HEK293 (cell line): ENCODE results near the gene ARFGAP1.
A peak's percentile ranks its signal among the peaks of the same experiment; 100 is the strongest.
"Not testable (repeated sequence)": the region's sequence is repeated elsewhere in the genome, so short reads cannot be mapped to it uniquely, and the experiment has no call there.

Source experiments
- CTCF ChIA-PET: fragments of 350-600 bp; formaldehyde crosslinking; extraction: SDS; loops from one replicate; lab custom pipeline; 2021; ENCODE audit warnings: antibody characterized with exemption; lab: Yijun Ruan, JAX
- POLR2A ChIA-PET: fragments of 300-600 bp; formaldehyde crosslinking; extraction: SDS; loops from one replicate; lab custom pipeline; 2020; ENCODE audit warnings: antibody characterized with exemption, inconsistent platforms; lab: Yijun Ruan, JAX
- H3K27ac ChIP-seq: fragments of 200-500 bp; sonication (Bioruptor generic); 2 replicates; pipeline ENCODE4 v1.5.1; 2014; ENCODE audit warnings: low read depth, low read length, control low read depth, inconsistent platforms; ENCODE audit errors: extremely low read depth
- H3K36me3 ChIP-seq, 2 experiments: fragments of 200-500 bp in 1 of 2; sonication (Bioruptor generic) in 1 of 2; 1 replicate in 1 of 2; 2 replicates in 1 of 2; pipeline ENCODE4 v1.5.1; 2014 to 2017; ENCODE audit warnings: inconsistent platforms in 2 of 2, low read length in 2 of 2; ENCODE audit not compliant: control insufficient read depth in 2 of 2, insufficient read depth in 1 of 2
- H3K4me1 ChIP-seq: fragments of 200-500 bp; sonication (Bioruptor generic); 2 replicates; pipeline ENCODE4 v1.5.1; 2014; ENCODE audit warnings: mild to moderate bottlenecking, low read length, inconsistent platforms; ENCODE audit not compliant: control insufficient read depth, insufficient read depth
- H3K4me3 ChIP-seq: 2 replicates; pipeline ENCODE4 v1.5.1; 2011; ENCODE audit warnings: low read depth, mild to moderate bottlenecking, control low read depth, low read length, moderate library complexity
- H3K9me3 ChIP-seq: fragments of 200-500 bp; sonication (Bioruptor generic); 2 replicates; pipeline ENCODE4 v1.5.1; 2014; ENCODE audit warnings: low read depth, low read length, inconsistent platforms; ENCODE audit not compliant: control insufficient read depth, insufficient read depth
- HOXC10 ChIP-seq: sonication (generic); formaldehyde crosslinking; IDR thresholded peaks from 2 replicates; pipeline ENCODE4 v1.8.1; 2023; ENCODE audit warnings: mild to moderate bottlenecking, missing genetic modification reagents
- PRDM1 ChIP-seq: fragments of 450-650 bp; formaldehyde crosslinking; IDR thresholded peaks from 2 replicates; pipeline ENCODE4; 2016; ENCODE audit warnings: missing biosample characterization, missing genetic modification characterization
- YY2 ChIP-seq: fragments of 450-650 bp; formaldehyde crosslinking; IDR thresholded peaks from 2 replicates; pipeline ENCODE4 v1.5.1; 2016; ENCODE audit warnings: missing biosample characterization, missing genetic modification characterization
- ZBTB20 ChIP-seq: fragments of 450-650 bp; formaldehyde crosslinking; IDR thresholded peaks from 2 replicates; pipeline ENCODE4 v1.5.1; 2016; ENCODE audit warnings: missing biosample characterization, missing genetic modification characterization
- ZBTB21 ChIP-seq: fragments of 450-650 bp; formaldehyde crosslinking; IDR thresholded peaks from 2 replicates; pipeline ENCODE4 v1.5.1; 2017; ENCODE audit warnings: missing biosample characterization, missing genetic modification characterization
- ZBTB8A ChIP-seq: fragments of 450-650 bp; formaldehyde crosslinking; IDR thresholded peaks from 2 replicates; pipeline ENCODE4 v1.5.1; 2016; ENCODE audit warnings: missing biosample characterization, missing genetic modification characterization
- ZFP41 ChIP-seq: fragments of 450-650 bp; formaldehyde crosslinking; IDR thresholded peaks from 2 replicates; pipeline ENCODE4 v1.5.1; 2016; ENCODE audit warnings: missing biosample characterization, missing genetic modification characterization, borderline replicate concordance
- ZNF138 ChIP-seq: fragments of 450-650 bp; formaldehyde crosslinking; IDR thresholded peaks from 2 replicates; pipeline ENCODE4 v1.5.1; 2016; ENCODE audit warnings: missing biosample characterization, missing genetic modification characterization, borderline replicate concordance
- ZNF146 ChIP-seq: fragments of 450-650 bp; formaldehyde crosslinking; IDR thresholded peaks from 2 replicates; pipeline ENCODE4 v1.5.1; 2016; ENCODE audit warnings: missing biosample characterization, missing genetic modification characterization
- ZNF223 ChIP-seq: fragments of 450-650 bp; formaldehyde crosslinking; IDR thresholded peaks from 2 replicates; pipeline ENCODE4 v1.5.1; 2016; ENCODE audit warnings: missing biosample characterization, missing genetic modification characterization
- ZNF426 ChIP-seq: fragments of 450-650 bp; formaldehyde crosslinking; IDR thresholded peaks from 2 replicates; pipeline ENCODE4 v1.5.1; 2017; ENCODE audit warnings: missing biosample characterization, missing genetic modification characterization, mild to moderate bottlenecking, inconsistent platforms, moderate library complexity
- ZNF664 ChIP-seq: fragments of 450-650 bp; formaldehyde crosslinking; IDR thresholded peaks from 2 replicates; pipeline ENCODE4 v1.5.1; 2016; ENCODE audit warnings: missing biosample characterization, missing genetic modification characterization
- ZNF76 ChIP-seq: fragments of 450-650 bp; formaldehyde crosslinking; IDR thresholded peaks from 2 replicates; pipeline ENCODE4; 2016; ENCODE audit warnings: low read depth, missing biosample characterization, missing genetic modification characterization, borderline replicate concordance
- ZNF776 ChIP-seq: fragments of 450-650 bp; formaldehyde crosslinking; IDR thresholded peaks from 2 replicates; pipeline ENCODE4 v1.5.0; 2017; ENCODE audit warnings: missing biosample characterization, missing genetic modification characterization, borderline replicate concordance
- TF ChIP-seq, protein P1 (sequence below): fragments of 450-650 bp; formaldehyde crosslinking; IDR thresholded peaks from 2 replicates; pipeline ENCODE4 v1.5.1; 2016; ENCODE audit warnings: missing biosample characterization, missing genetic modification characterization
- TF ChIP-seq, protein P2 (sequence below): fragments of 450-650 bp; formaldehyde crosslinking; IDR thresholded peaks from 2 replicates; pipeline ENCODE4 v1.5.1; 2016; ENCODE audit warnings: missing biosample characterization, missing genetic modification characterization, borderline replicate concordance
- TF ChIP-seq, protein P3 (sequence below): fragments of 450-650 bp; formaldehyde crosslinking; IDR thresholded peaks from 2 replicates; pipeline ENCODE4 v1.5.1; 2017; ENCODE audit warnings: missing biosample characterization, missing genetic modification characterization
- TF ChIP-seq, protein P4 (sequence below): fragments of 450-650 bp; formaldehyde crosslinking; IDR thresholded peaks from 2 replicates; pipeline ENCODE4 v1.5.1; 2016; ENCODE audit warnings: missing biosample characterization, missing genetic modification characterization

ARFGAP1 gene

DNA sequence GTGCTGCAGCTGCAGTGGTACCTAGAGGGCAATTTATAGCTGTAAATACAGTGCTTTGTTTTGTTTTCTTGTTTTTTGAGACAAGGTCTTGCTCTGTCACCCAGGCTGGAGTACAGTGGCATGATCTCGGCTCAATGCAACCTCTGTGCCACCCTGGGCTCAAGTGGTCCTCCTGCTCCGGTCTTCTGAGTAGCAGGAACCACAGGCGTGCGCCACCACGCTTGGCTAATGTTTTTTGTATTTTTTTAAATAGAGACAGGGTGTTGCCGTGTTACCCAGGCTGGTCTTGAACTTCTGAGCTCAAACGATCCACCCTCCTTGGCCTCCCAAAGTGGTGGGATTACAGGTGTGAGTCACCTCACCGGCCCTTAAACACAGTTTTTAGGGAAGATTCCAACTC is 61.7 kb downstream of the ARFGAP1 start:
- TF ChIP-seq ZNF426 (tag by site-specific recombination) (no peak), ZNF146 (no peak), ZFP41 (tag by site-specific recombination) (no peak), HOXC10 (CRISPR knock-in tag) (no peak), ZNF776 (tag by site-specific recombination) (no peak), ZNF76 (tag by site-specific recombination) (no peak), ZBTB21 (no peak)
- TF ChIP-seq, protein P1, sequence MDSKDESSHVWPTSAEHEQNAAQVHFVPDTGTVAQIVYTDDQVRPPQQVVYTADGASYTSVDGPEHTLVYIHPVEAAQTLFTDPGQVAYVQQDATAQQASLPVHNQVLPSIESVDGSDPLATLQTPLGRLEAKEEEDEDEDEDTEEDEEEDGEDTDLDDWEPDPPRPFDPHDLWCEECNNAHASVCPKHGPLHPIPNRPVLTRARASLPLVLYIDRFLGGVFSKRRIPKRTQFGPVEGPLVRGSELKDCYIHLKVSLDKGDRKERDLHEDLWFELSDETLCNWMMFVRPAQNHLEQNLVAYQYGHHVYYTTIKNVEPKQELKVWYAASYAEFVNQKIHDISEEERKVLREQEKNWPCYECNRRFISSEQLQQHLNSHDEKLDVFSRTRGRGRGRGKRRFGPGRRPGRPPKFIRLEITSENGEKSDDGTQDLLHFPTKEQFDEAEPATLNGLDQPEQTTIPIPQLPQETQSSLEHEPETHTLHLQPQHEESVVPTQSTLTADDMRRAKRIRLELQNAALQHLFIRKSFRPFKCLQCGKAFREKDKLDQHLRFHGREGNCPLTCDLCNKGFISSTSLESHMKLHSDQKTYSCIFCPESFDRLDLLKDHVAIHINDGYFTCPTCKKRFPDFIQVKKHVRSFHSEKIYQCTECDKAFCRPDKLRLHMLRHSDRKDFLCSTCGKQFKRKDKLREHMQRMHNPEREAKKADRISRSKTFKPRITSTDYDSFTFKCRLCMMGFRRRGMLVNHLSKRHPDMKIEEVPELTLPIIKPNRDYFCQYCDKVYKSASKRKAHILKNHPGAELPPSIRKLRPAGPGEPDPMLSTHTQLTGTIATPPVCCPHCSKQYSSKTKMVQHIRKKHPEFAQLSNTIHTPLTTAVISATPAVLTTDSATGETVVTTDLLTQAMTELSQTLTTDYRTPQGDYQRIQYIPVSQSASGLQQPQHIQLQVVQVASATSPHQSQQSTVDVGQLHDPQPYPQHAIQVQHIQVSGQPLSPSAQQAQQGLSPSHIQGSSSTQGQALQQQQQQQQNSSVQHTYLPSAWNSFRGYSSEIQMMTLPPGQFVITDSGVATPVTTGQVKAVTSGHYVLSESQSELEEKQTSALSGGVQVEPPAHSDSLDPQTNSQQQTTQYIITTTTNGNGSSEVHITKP: no peak
- TF ChIP-seq, all 188 proteins: peak for 0
- no peaks in the 10 kb centered on the region for H3K36me3 ChIP-seq
- H3K27ac ChIP-seq: no peak overlapping the region
- ChIA-PET POLR2A (no interaction called here), CTCF (interaction anchor here (1.9 kb wide), 1 partner anchor 25 kb away, joined by 6 read pairs; no protein-coding TSS in a partner anchor)
- H3K9me3 ChIP-seq: no peaks in the 10 kb centered on the region
- H3K4me3 ChIP-seq: no peak overlapping the region
- H3K4me1 ChIP-seq: no peaks in the 10 kb centered on the region

DNA sequence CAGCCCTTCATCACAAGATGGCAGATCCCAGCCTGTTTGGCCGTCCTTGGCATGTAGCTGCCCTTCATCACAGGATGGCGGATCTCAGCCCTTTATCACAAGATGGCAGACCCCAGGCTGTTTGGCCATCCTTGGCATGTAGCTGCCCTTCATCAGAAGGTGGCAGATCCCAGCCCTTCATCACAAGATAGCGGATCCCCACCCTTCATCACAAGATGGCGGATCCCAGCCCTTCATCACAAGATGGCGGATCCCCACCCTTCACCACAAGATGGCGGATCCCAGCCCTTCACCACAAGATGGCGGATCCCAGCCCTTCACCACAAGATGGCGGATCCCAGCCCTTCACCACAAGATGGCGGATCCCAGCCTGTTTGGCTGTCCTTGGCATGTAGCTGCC is 62.4 kb downstream of the ARFGAP1 start:
- CTCF ChIA-PET, POLR2A ChIA-PET: not testable (repeated sequence)

DNA sequence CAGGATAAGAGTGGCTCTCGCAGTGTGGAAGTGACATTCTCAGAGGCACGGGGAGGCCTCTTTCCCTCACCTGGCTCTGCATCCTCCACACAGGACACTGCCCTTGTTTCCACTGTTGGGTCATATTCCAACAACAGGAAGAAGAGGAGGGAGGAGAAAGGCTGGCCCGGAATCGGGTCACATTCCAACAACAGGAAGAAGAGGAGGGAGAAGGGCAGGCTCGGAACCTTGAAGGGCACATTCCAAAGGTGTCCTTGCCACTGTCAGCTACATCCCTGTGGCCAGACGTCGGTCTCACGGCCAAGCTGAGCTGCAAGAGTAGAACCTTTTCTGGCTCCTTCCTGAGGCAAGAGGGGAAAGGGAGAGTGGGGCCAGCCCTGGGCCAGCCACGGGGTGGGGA is 63.1 kb downstream of the ARFGAP1 start:
- CTCF ChIA-PET: no interaction called here
- POLR2A ChIA-PET: no interaction called here
- no peaks in the 10 kb centered on the region for H3K4me1 ChIP-seq
- TF ChIP-seq ZBTB8A (tag by site-specific recombination): no peak
- no peak for TF ChIP-seq PRDM1 (tag by site-specific recombination)
- TF ChIP-seq ZBTB20 (tag by site-specific recombination): no peak
- TF ChIP-seq ZNF223 (tag by site-specific recombination): no peak
- TF ChIP-seq, protein P2, sequence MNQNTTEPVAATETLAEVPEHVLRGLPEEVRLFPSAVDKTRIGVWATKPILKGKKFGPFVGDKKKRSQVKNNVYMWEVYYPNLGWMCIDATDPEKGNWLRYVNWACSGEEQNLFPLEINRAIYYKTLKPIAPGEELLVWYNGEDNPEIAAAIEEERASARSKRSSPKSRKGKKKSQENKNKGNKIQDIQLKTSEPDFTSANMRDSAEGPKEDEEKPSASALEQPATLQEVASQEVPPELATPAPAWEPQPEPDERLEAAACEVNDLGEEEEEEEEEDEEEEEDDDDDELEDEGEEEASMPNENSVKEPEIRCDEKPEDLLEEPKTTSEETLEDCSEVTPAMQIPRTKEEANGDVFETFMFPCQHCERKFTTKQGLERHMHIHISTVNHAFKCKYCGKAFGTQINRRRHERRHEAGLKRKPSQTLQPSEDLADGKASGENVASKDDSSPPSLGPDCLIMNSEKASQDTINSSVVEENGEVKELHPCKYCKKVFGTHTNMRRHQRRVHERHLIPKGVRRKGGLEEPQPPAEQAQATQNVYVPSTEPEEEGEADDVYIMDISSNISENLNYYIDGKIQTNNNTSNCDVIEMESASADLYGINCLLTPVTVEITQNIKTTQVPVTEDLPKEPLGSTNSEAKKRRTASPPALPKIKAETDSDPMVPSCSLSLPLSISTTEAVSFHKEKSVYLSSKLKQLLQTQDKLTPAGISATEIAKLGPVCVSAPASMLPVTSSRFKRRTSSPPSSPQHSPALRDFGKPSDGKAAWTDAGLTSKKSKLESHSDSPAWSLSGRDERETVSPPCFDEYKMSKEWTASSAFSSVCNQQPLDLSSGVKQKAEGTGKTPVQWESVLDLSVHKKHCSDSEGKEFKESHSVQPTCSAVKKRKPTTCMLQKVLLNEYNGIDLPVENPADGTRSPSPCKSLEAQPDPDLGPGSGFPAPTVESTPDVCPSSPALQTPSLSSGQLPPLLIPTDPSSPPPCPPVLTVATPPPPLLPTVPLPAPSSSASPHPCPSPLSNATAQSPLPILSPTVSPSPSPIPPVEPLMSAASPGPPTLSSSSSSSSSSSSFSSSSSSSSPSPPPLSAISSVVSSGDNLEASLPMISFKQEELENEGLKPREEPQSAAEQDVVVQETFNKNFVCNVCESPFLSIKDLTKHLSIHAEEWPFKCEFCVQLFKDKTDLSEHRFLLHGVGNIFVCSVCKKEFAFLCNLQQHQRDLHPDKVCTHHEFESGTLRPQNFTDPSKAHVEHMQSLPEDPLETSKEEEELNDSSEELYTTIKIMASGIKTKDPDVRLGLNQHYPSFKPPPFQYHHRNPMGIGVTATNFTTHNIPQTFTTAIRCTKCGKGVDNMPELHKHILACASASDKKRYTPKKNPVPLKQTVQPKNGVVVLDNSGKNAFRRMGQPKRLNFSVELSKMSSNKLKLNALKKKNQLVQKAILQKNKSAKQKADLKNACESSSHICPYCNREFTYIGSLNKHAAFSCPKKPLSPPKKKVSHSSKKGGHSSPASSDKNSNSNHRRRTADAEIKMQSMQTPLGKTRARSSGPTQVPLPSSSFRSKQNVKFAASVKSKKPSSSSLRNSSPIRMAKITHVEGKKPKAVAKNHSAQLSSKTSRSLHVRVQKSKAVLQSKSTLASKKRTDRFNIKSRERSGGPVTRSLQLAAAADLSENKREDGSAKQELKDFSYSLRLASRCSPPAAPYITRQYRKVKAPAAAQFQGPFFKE (tag by site-specific recombination): no peak
- TF ChIP-seq, protein P3, sequence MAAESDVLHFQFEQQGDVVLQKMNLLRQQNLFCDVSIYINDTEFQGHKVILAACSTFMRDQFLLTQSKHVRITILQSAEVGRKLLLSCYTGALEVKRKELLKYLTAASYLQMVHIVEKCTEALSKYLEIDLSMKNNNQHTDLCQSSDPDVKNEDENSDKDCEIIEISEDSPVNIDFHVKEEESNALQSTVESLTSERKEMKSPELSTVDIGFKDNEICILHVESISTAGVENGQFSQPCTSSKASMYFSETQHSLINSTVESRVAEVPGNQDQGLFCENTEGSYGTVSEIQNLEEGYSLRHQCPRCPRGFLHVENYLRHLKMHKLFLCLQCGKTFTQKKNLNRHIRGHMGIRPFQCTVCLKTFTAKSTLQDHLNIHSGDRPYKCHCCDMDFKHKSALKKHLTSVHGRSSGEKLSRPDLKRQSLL (tag by site-specific recombination): no peak
- TF ChIP-seq ZNF664 (tag by site-specific recombination): no peak
- TF ChIP-seq, protein P4, sequence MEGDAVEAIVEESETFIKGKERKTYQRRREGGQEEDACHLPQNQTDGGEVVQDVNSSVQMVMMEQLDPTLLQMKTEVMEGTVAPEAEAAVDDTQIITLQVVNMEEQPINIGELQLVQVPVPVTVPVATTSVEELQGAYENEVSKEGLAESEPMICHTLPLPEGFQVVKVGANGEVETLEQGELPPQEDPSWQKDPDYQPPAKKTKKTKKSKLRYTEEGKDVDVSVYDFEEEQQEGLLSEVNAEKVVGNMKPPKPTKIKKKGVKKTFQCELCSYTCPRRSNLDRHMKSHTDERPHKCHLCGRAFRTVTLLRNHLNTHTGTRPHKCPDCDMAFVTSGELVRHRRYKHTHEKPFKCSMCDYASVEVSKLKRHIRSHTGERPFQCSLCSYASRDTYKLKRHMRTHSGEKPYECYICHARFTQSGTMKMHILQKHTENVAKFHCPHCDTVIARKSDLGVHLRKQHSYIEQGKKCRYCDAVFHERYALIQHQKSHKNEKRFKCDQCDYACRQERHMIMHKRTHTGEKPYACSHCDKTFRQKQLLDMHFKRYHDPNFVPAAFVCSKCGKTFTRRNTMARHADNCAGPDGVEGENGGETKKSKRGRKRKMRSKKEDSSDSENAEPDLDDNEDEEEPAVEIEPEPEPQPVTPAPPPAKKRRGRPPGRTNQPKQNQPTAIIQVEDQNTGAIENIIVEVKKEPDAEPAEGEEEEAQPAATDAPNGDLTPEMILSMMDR (tag by site-specific recombination): no peak
- TF ChIP-seq ZNF138 (tag by site-specific recombination): no peak

More for the DNA sequence above, 62.4 kb downstream of the ARFGAP1 start:
- not testable (repeated sequence) for H3K27ac ChIP-seq, H3K36me3 ChIP-seq, H3K4me1 ChIP-seq, H3K4me3 ChIP-seq, H3K9me3 ChIP-seq
- TF ChIP-seq YY2: peak; percentile 94

More for the DNA sequence above, 63.1 kb downstream of the ARFGAP1 start:
- Histone ChIP-seq H3K9me3 (no peaks in the 10 kb centered on the region), H3K4me3 (no peak overlapping the region), H3K36me3 (no peaks in the 10 kb centered on the region), H3K27ac (no peak overlapping the region)
